Hepatic stellate cell (primary cell): ENCODE results near the gene TMEM209.
"Not testable (repeated sequence)": the region's sequence is repeated elsewhere in the genome, so short reads cannot be mapped to it uniquely, and the experiment has no call there.

Source experiments
- DNase-seq: peaks from one replicate; pipeline ENCODE4 v3.0.0; 2011; ENCODE audit warnings: low spot score

TMEM209 gene

DNA sequence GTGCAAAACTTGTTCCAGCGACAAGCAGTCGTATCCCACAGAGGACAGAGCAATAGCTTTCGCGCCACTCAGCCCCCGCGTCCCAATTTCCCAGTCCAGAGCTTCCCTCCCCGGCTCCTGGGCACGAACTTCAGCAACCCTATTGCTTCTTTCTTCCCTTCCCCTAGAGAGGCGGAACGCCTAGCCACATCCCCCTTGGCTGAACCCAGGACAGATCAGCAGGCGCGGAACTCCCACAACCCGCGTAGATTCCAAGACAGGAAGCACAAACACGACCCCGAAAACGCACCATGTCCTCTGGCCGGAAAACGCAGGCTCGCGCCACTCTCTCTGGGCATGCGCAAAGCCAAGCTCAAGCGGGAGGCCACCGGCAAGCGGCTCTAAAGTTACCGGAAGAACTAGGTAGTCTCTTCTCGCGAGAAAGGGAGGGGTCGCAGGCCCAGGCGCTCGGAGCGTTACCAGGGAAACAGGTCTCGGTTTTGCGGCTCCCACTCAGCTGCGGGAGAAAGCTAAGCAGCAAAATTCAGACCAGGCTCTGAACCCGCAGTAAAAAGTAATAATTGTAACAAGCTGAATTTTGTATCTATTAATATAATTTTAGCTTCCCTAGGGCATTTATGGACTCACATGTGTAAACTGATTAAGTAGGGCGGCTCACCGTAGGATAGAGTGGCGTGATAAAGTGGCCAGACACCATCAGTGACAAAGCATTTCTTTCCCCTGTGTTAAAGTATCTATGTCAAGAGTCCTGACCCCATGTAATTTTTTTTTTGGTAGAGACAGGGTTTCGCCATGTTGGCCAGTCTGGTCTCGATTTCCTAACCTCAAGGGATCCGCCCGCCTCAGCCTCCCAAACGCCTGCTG, at the start of gene TMEM209:
Gene TMEM209 (minus strand): TSS at position 323 of the 864 bp plus-strand sequence. CDS start 31 bp downstream, at position 292.
- DNase-seq: peak; percentile 94

DNA sequence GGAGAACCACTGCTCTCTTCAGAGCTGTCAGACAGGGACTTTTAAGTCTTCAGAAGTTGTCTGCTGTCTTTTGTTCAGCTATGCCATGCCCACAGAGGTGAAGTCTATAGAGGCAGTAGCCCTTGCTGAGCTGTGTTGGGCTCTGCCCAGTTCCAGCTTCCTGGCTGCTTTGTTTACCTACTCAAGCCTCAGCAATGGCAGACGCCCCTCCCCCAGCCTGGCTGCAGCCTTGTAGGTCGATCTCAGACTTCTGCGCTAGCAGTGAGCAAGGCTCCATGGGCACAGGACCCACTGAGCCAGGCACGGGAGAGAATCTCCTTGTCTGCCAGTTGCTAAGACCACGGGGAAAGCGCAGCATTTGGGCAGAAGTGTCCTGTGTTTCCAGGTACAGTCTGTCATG, 49.3 kb upstream of the TMEM209 start:
- no peak for DNase-seq

DNA sequence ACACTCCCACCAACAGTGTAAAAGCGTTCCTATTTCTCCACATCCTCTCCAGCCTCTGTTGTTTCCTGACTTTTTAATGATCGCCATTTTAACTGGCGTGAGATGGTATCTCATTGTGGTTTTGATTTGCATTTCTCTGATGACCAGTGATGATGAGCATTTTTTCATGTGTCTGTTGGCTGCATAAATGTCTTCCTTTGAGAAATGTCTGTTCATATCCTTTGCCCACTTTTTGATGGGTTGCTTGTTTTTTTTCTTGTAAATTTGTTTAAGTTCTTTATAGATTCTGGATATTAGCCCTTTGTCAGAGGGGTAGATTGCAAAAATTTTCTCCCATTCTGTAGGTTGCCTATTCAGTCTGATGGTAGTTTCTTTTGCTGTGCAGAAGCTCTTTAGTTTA, 44.4 kb upstream of the TMEM209 start:
- DNase-seq: not testable (repeated sequence)

DNA sequence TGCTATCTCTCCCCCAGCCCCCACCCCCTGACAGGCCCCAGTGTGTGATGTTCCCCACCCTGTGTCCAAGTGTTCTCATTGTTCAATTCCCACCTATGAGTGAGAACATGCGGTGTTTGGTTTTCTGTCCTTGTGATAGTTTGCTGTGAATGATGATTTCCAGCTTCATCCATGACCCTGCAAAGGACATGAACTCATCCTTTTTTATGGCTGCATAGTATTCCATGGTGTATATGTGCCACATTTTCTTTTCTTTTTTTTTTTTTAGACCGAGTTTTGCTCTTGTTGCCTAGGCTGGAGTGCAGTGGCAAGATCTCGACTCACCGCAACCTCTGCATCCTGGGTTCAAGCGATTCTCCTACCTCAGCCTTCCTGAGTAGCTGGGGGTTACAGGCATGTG, 43.6 kb upstream of the TMEM209 start:
- DNase-seq: not testable (repeated sequence)

DNA sequence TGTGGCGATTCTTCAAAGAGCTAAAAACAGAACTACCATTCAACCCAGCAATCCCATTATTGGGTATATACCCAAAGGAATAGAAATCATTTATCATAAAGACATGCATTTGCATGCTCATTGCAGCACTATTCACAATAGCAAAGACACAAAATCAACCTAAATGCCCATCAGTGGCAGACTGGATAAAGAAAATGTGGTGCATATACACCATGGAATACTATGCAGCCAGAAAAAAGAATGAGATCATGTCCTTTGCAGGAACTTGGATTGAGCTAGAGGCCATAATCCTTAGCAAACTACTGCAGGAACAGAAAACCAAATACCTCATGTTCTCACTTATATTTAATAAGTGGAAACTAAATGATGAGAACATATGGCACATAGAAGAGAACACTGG, 41.3 kb upstream of the TMEM209 start:
- not testable (repeated sequence) for DNase-seq

DNA sequence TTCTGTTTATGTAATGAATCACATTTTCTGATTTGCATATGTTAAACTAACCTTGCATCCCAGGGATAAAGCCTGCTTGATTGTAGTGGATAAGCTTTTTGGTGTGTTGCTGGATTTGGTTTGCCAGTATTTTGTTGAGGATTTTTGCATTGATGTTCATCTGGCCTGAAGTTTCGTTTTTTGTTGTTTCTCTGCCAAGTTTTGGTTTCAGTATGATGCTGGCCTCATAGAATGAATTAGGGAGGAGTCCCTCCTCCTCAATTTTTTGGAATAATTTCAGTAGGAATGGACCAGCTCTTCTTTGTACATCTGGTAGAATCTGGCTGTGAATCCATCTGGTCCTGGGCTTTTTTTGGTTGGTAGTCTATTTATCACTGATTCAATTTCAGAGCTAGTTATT, 38.3 kb upstream of the TMEM209 start:
- not testable (repeated sequence) for DNase-seq

DNA sequence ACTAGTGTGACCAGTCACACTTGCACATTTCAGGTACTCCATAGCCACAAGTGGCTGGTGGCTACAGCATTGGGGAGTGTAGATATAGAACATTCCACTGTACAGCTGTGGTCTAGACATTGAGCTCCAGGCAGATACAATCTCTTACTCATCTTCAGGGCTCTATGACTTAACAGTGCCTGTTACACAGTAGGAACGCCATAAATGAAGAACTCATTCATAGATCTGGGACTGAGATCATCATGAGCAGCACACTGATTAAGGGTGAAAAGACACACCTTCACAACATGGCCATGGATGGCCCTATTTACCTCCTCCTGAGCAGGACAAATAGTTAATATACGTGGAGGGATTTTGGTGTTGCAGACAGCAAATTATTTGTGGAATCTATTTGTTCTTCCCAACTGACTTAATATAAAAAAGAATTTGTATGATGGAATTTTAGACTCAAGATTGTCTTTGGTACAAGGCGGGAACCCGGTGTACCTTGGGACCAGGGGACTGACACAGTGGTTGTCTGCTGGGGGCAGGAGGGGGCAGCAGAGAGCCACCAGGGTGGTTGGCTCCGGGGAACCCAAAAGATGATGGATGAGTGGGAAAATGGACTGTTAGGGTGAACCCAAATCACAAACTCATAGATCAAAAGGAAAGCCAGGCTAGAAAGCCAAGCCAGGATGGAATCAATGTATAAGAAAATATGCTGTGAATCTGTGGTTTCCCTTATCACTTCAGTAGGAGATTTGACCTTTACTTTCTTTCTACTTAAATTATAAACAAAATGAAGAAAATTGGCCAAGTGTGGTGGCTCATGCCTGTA, 37.2 kb upstream of the TMEM209 start:
- DNase-seq: peak; percentile 56

DNA sequence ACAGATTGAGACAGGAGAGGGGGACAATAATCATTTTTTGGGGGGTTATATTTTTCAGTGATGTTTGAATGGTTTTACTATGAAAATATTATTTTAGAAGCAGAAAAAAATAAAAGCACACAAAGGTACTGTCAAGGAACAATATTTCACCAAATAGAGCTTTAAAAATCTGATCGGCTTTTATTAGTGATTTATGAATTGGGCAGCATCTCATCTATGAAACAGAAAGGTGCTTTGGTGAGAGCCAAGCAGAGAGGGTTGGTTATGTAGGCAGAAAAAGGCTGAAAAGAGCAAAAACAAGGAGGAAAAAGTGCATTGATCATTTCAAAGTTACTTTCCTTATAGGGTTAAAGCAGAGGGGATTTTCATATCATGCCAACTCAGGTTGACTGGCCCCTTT, 35.0 kb upstream of the TMEM209 start:
- no peak for DNase-seq

DNA sequence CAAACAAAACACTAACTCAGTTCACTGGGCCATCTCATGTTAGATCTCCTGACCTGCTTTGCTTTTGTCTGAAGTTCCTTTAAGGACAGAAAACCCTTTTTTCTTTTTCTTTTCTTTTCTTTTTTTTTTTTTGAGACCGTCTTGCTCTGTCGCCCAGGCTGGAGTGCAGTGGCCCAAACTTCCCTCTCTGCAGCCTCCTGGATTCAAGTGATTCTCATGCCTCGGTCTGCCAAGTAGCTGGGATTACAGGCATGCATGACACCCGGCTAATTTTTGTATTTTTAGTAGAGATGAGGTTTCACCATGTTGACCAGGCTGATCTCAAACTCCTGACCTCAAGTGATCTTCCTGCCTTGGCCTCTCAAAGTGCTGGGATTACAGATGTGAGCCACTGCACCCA, 31.2 kb upstream of the TMEM209 start:
- not testable (repeated sequence) for DNase-seq

DNA sequence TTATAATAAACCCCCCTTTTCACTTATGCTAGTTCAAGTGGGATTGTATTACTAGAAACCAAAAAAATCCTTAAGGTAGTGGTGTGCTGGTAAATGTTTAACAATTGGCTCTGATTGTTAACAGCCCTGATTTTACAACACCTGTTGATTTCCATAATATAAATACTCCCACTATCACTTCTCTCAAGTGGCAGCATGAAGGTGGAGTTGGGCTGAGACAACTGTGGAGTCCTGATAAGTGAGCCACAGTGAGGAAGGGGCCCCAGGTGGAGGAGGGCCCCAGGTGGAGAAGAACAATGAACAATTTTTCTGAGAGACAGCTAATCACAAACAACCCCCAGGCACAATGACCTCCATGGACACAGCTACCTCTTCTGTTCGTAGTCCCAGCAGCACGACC, 28.9 kb upstream of the TMEM209 start:
- DNase-seq: no peak

DNA sequence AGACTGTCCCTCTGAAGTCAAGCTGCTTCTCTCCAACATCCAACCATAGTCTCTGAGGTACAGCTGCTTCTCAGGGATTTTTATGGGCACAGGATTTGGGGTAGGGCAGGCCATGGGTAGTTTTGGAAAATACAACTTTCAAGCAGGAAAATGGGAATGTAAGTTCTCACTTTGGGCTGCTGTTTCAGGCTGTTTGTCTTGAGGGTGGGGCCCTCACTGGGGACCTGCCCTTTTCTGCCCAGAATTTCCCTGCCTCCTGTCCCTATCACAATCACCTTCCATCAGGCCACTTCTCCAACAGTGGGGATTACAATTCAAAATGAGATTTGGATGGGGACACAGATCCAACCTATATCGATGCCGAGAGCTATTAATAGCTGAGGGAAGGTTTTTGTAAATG, 27.0 kb upstream of the TMEM209 start:
- no peak for DNase-seq

DNA sequence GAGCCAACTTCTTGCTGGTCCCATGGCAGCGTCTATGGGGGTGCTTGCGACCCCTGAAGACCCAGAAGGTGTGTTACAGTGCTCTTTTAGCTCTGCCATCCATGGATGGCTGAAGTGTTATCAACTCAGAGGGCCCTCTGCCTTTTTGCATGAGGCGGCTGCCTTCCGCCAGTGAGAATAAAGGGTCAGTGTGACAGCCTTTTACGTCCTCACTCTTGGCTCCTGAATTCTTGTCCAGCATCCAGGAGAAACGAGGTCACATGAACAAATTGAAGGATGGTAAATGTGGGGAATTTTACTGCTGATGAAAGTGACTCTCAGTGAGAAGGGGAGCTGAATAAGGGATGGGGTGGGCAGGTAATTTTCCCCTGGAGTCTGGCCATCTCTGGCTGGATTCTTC, 26.6 kb upstream of the TMEM209 start:
- DNase-seq: no peak

DNA sequence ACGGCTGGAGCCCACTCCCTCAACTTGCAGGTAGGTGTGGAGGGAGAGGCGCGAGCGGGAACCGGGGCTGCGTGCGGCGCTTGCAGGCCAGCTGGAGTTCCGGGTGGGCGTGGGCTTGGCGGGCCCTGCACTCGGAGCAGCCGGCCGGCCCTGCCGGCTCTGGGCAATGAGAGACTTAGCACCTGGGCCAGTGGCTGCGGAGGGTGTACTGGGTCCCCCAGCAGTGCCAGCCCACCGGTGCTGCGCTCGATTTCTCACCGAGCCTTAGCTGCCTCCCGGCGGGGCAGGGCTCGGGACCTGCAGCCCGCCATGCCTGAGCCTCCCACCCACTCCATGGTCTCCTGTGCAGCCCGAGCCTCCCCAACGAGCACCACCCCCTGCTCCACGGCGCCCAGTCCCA, 24.8 kb upstream of the TMEM209 start:
- DNase-seq: not testable (repeated sequence)

DNA sequence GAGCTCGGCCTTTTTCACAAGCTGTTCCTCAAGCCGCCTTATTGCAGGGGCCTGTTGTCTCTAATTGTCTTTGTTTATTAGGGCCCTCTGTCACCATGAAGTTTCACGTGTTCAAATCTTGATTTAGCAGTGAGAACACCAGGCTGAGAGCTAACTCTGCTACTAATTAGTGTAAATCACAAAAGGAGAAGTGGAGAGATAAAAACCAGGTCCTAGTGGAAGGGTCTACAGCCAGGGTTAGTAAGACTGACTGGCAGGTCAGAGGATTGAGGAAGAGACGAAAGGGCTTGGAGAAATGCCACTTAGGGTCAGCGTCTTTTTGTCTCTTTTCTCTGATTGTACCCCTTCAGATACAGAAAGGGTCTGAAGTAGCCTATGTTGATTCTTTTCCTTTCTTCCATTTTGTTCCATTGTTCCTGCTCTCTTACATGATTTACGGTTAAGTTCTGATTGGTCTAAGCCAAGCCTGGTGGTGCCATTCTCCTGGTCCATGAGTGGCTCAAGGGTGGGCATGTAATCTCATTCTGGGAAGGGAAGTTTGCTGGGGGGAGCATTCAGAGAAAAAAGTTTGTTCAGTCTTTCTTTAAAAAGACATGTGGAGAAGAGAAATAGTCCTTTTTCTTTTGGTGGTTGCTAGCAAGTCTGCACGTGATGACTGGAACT, 23.8 kb upstream of the TMEM209 start:
- no peak for DNase-seq

DNA sequence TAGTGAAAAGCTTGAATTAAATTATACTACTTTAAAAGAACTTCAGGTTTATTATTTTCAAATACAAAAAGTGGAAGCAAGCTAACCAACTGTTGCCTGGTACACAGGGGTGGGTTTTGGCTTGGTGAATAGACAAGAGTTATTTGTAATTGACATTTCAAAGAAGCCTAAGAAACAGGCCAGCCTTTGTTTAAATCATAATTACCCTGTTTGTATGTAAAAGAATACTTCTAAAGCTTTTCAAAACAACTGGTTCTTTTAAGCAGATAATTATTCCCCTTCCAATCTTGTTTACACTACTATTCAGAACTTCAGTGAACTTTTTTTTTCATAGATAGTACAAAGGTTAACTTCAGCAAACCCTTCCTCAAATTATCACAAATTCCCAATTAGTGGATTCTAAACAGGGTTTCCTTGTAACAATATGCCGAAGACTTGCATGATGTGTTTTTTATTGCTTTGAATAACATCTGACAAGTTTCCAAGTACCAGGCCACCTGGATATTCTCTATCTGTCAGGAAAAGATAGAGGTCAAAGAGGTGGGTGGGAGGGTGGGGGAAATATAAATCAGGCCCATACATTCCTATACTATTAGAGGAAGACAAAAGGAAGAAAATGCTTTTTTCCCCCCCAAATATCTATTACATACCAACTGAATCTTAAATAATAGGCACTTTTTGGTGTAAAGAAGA, 22.8 kb upstream of the TMEM209 start:
- no peak for DNase-seq

DNA sequence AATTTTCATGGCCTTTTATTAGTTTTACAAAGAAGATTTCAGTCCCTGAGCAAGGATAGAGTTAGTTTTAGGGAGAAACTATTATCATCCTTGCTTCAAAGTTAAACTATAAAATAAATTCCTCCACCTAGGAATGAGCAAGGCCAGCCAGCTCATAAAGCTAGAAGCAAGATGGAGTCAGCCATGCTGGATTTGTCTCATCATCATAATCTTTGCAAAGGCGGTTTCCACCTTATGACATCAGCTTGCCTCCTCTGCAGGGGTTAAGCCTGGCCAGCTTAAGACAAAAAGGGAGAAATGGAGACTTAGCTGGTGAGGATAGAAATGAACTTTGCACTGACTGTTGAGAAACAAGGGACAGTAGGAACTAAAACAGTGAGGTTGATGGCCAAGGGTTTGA, 21.1 kb upstream of the TMEM209 start:
- no peak for DNase-seq

DNA sequence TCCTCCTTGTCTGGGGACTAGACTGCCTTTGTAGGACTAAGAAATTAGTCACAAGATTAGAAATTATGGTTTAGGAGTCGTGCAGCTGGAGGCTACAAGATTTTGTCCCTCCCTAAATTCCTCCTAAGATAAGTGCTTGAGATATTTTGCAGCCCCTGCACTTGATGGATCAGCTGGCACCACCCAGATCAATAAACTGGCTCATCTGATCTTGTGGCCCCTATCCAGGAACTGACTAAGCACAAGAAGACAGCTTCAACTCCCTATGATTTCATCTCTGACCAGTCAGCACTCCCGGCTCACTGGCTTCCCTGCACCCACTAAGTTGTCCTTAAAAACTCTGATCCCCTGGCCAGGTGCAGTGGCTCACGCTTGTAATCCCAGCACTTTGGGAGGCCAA, 19.7 kb upstream of the TMEM209 start:
- DNase-seq: not testable (repeated sequence)

DNA sequence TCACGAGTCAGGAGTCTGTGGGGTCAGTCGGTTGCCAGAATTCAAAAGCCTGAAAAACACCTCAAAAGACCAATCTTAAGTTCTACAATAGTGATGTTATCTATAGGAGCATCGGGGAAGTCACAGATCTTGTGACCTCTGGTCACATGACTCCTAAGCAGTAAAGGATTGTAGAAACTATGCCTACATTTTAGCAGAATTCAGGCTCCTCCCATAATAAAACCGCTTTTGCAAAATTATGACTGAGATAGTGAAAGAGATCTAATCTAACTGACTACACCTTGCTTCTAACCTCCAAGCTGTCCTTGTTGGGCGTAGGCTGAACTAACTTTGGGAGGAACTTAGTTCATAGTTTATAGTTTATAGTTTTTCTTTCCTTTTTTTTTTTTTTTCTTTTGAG, 19.0 kb upstream of the TMEM209 start:
- no peak for DNase-seq

DNA sequence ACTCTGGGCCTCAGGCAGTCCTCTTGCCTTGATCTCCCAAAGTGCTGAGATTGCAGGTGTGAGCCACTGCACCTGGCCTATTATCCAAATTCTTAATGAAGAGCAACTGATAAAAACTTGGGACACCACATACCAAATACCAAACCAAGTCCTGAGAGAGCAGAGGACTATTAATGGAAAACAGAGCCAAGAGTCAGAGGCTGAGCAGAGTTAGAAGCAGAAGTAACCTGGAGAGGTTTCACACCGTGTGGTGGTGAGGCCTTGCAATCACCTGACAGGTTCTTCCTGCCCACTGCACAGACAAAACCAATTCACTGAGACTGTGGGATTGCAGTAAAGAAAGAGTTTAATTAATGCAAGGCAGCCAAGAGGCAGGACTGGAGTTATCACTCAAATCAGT, 18.4 kb upstream of the TMEM209 start:
- DNase-seq: no peak

DNA sequence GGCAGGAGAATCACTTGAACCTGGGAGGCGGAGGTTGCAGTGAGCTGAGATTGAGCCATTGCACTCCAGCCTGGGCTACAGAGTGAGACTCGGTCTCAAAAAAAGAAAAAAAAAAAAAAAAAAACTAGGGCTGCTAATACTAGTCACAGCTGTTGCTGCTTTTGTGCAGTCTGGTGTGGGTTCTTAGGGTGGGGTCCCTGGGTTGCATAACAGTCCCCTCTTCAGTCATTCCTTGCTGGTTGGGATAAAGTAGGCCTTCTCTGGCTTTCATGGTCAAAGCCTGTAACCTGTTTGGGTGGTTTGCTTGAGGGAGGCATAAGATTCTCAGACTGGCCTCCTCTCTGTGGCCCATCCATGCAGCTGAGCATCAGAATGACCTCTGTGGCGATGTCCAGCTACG, 16.5 kb upstream of the TMEM209 start:
- DNase-seq: no peak

DNA sequence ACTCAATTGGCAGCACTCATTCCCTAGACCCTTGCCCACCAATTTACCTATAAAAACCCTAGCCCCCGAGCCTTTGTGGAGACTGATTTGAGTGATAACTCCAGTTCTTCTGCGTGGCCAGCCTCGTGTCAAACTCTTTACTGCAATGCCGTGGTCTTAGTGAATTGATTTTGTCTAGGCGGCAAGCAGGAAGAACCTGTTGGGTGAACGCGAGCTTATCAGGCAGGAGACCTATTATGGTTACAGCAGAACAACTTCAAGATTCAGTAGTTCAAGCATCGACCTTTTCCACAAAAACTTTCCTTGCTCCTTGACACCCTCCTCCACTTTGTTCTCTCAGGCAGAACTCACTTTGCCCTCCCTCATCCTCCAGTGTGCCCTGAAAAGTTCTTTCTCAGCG, 14.7 kb upstream of the TMEM209 start:
- DNase-seq: no peak
